MCF 10A (cell line): ENCODE measurements around the gene SYCP3. TPM values are rescaled to one million over a fixed set of nuclear protein-coding genes. Genes with fewer than 3 reads are reported as not detected.

Experiments used
- BruUV-seq: library from RNA; stranded (reverse); fragments of 400-500 nt; replicated peaks from 2 replicates; lab custom pipeline; 2021; lab: Mats Ljungman, UMichigan
- CTCF ChIA-PET: fragments of 300-600 bp; sonication (Branson Sonifier 250); formaldehyde crosslinking; extraction: SDS; loops from one replicate; lab custom pipeline; 2021; ENCODE audit warnings: antibody characterized with exemption, inconsistent platforms; lab: Yijun Ruan, JAX
- POLR2A ChIA-PET: fragments of 300-600, 350-650 bp; sonication (Branson Sonifier 250); formaldehyde crosslinking; extraction: SDS; loops from one replicate; lab custom pipeline; 2020; ENCODE audit warnings: antibody characterized with exemption, inconsistent platforms; lab: Yijun Ruan, JAX
- DNase-seq: peaks from one replicate; pipeline ENCODE4 v3.0.0-alpha.2; 2018; ENCODE audit not compliant: unreplicated experiment
- H3K27ac Mint-ChIP-seq: one replicate; pipeline ENCODE4 v1.8.0; 2022; ENCODE audit warnings: mild to moderate bottlenecking, low read depth, mixed read lengths; ENCODE audit not compliant: unreplicated experiment
- H3K27me3 Mint-ChIP-seq: one replicate; pipeline ENCODE4 v1.8.0; 2022; ENCODE audit warnings: mixed read lengths; ENCODE audit not compliant: insufficient read depth, unreplicated experiment
- H3K36me3 Mint-ChIP-seq: one replicate; pipeline ENCODE4 v1.8.0; 2022; ENCODE audit warnings: mild to moderate bottlenecking, moderate library complexity, mixed read lengths; ENCODE audit not compliant: insufficient read depth, unreplicated experiment
- H3K4me1 Mint-ChIP-seq: one replicate; pipeline ENCODE4 v1.8.0; 2022; ENCODE audit warnings: mixed read lengths; ENCODE audit not compliant: insufficient read depth, unreplicated experiment
- H3K4me3 Mint-ChIP-seq: one replicate; pipeline ENCODE4 v1.8.0; 2022; ENCODE audit warnings: mild to moderate bottlenecking, moderate library complexity, mixed read lengths; ENCODE audit not compliant: unreplicated experiment
- H3K9me3 Mint-ChIP-seq: one replicate; pipeline ENCODE4 v1.8.0; 2022; ENCODE audit warnings: mixed read lengths; ENCODE audit not compliant: unreplicated experiment
- CTCF ChIP-seq: fragments of 200-600 bp; IDR thresholded peaks from one replicate; pipeline ENCODE4 v1.8.0; 2022; ENCODE audit warnings: antibody characterized with exemption, mild to moderate bottlenecking; ENCODE audit not compliant: unreplicated experiment
- intact Hi-C: fragments of 100-400 bp; cut with micrococcal nuclease; formaldehyde crosslinking; loops from 2 replicates; pipeline ENCODE4 v1.14.1; 2022
- total RNA-seq: library from RNA; stranded (reverse); gene quantifications from 2 replicates; pipeline ENCODE4 v1.2.3, GENCODE V29; 2022

Gene SYCP3
- total RNA-seq, 1 experiment from 2014 or later = not detected

- ChIA-PET CTCF (no interaction called here), POLR2A (no interaction called here)
- Mint-ChIP-seq H3K27ac (no peak overlapping the region), H3K4me3 (no peak overlapping the region), H3K4me1 (peaks cover 4% of the 10 kb centered on the region), H3K9me3 (no peaks in the 10 kb centered on the region), H3K27me3 (peaks cover 11% of the 10 kb centered on the region), H3K36me3 (no peaks in the 10 kb centered on the region)
- no peak for TF ChIP-seq CTCF
- DNase-seq = no peak
- no TSS peak for BruUV-seq
- intact Hi-C loops = no loop called here
Measured at GRCh38 chr12:101680647-101681046, 58.6 kb downstream of the SYCP3 start.

- CTCF ChIA-PET = no interaction called here
- H3K27ac Mint-ChIP-seq = no peak overlapping the region
- peaks cover 4% of the 10 kb centered on the region for H3K4me1 Mint-ChIP-seq
Measured at GRCh38 chr12:101680240-101680639, 59.0 kb downstream of the SYCP3 start.

More at GRCh38 chr12:101680240-101680639, 59.0 kb downstream of the SYCP3 start:
- intact Hi-C loops = no loop called here
- Mint-ChIP-seq H3K4me3 (no peak overlapping the region), H3K36me3 (no peaks in the 10 kb centered on the region), H3K9me3 (no peaks in the 10 kb centered on the region), H3K27me3 (peaks cover 11% of the 10 kb centered on the region)
- no TSS peak for BruUV-seq
- no peak for DNase-seq
- POLR2A ChIA-PET = no interaction called here
- TF ChIP-seq CTCF = no peak

Other genes with a start within 250 kb of the SYCP3 start
- 0.29 and 0.70 TPM in 2 replicates for gene MYBPC1, start 144.5 kb downstream of the SYCP3 start, total RNA-seq
- 28.1 and 33.5 TPM in 2 replicates for gene CHPT1, start 41.8 kb downstream of the SYCP3 start, total RNA-seq
- 11.5 and 14.8 TPM in 2 replicates for gene GNPTAB, start 91.5 kb upstream of the SYCP3 start, total RNA-seq
- gene DRAM1, start 138.1 kb upstream of the SYCP3 start, total RNA-seq = 8.7 and 10.1 TPM in 2 replicates